Lower leg skin (tissue), 4 donors: ENCODE data around the gene FPR1. TPM values are rescaled to one million over a fixed set of nuclear protein-coding genes. Genes with fewer than 3 reads are reported as not detected.
"Not testable (repeated sequence)": the region's sequence is repeated elsewhere in the genome, so short reads cannot be mapped to it uniquely, and the experiment has no call there.

Experiments used
- DNase-seq, 2 donors: peaks; one replicate each; pipeline ENCODE4 v3.0.0-alpha.2; 2019; ENCODE audit warnings: low spot score in 2 of 2
- H3K4me3 ChIP-seq: fragments of 200-600 bp; sonication (generic); 2 replicates; pipeline ENCODE4 v1.5.1; 2017; ENCODE audit warnings: mild to moderate bottlenecking, low read depth; ENCODE audit not compliant: poor library complexity, severe bottlenecking
- CTCF ChIP-seq, 3 donors: fragments of 450-650 bp; IDR thresholded peaks; one replicate each; pipeline ENCODE4 v1.5.1; 2016; ENCODE audit warnings: antibody characterized with exemption in 3 of 3, mild to moderate bottlenecking in 3 of 3, moderate library complexity in 2 of 3
- POLR2A ChIP-seq, 2 donors: fragments of 450-650 bp; IDR thresholded peaks; one replicate each; pipeline ENCODE4 v1.6.1; 2016 to 2017; ENCODE audit warnings: antibody characterized with exemption in 2 of 2, mild to moderate bottlenecking in 1 of 2, moderate library complexity in 1 of 2
- WGBS, 2 donors: methylation state at CpG; one replicate each; pipeline ENCODE4 v1.1.5; 2018; 5-methylcytosine and 5-hydroxymethylcytosine counted together
- intact Hi-C: fragments of 100-400 bp; cut with DNase I; formaldehyde crosslinking; loops from one replicate; pipeline ENCODE4 v1.15.0; 2023; ENCODE audit warnings: low total_unique reads
- total RNA-seq, 4 donors: library from RNA; depleted of rRNA; stranded (reverse); fragments of >200 nt; gene quantifications; one replicate each; pipeline ENCODE4 v1.1.0, GENCODE V29; 2016

FPR1 gene
- total RNA-seq, 4 donors from 2014 or later: 1.7 to 7.6 (median 4.1) TPM

GRCh38 chr19:51777570-51778462, 26.1 kb upstream of the FPR1 start:
- 25 to 29% methylated on average over 23 of the region's 23 CpGs for WGBS, 2 donors
- intact Hi-C loops: no loop called here
- TF ChIP-seq CTCF (IDR thresholded peaks at IDR 0.05): no peak
- TF ChIP-seq POLR2A (IDR thresholded peaks at IDR 0.05): no peak
- peak; percentile 51 to 90 for DNase-seq
- no peak overlapping the region for H3K4me3 ChIP-seq

- DNase-seq, intact Hi-C loops, H3K4me3 ChIP-seq: not testable (repeated sequence)
- 84 to 89% methylated on average over 1 of the region's 1 CpG for WGBS, 2 donors
Measured at GRCh38 chr19:51776561-51776960, 24.9 kb upstream of the FPR1 start.

GRCh38 chr19:51772977-51773376, 21.3 kb upstream of the FPR1 start:
- no peak overlapping the region for H3K4me3 ChIP-seq
- no peak for DNase-seq
- intact Hi-C loops: no loop called here
- WGBS, 2 donors: 54 to 62% methylated on average over 6 of the region's 6 CpGs
- TF ChIP-seq POLR2A (IDR thresholded peaks at IDR 0.05) (no peak), CTCF (IDR thresholded peaks at IDR 0.05) (no peak)

- intact Hi-C loops: no loop called here
- no peak overlapping the region for H3K4me3 ChIP-seq
- no peak for DNase-seq
- no peak for TF ChIP-seq CTCF (IDR thresholded peaks at IDR 0.05)
- WGBS, 2 donors: 57 to 68% methylated on average over 10 of the region's 10 CpGs
Measured at GRCh38 chr19:51771376-51772130, 19.9 kb upstream of the FPR1 start.

GRCh38 chr19:51766461-51766860, 14.8 kb upstream of the FPR1 start:
- DNase-seq: no peak
- TF ChIP-seq CTCF (IDR thresholded peaks at IDR 0.05) (no peak), POLR2A (IDR thresholded peaks at IDR 0.05) (no peak)
- WGBS, 2 donors: 49 to 65% methylated on average over 5 of the region's 5 CpGs
- H3K4me3 ChIP-seq: no peak overlapping the region
- intact Hi-C loops: loop anchor here (5.0 kb wide), 1 partner anchor 59 kb away; no protein-coding TSS in a partner anchor

- no peak for DNase-seq
- no peak overlapping the region for H3K4me3 ChIP-seq
- intact Hi-C loops: loop anchor here (5.0 kb wide), 1 partner anchor 58 kb away; no protein-coding TSS in a partner anchor
- no peak for TF ChIP-seq POLR2A (IDR thresholded peaks at IDR 0.05)
- TF ChIP-seq CTCF (IDR thresholded peaks at IDR 0.05): no peak
- whole genome bisulfite sequencing, 2 donors: 51 to 58% methylated on average over 5 of the region's 5 CpGs
Measured at GRCh38 chr19:51765086-51765485, 13.4 kb upstream of the FPR1 start.
